ENCODE measurements around the gene PLVAP. TPM values are rescaled to one million over a fixed set of nuclear protein-coding genes. Genes with fewer than 3 reads are reported as not detected.

Gene PLVAP
- polyA plus RNA-seq, 1 donor, result 123 TPM

GRCh38 chr19:17335575-17335974 lies 41.6 kb downstream of the PLVAP start:
- no peak for DNase-seq

GRCh38 chr19:17334414-17335409 lies 42.4 kb downstream of the PLVAP start, which contains the start of gene ANO8:
Gene ANO8 (minus strand): TSS chr19:17334855. CDS start chr19:17334670, 185 bp downstream.
- peak; percentile 97 for DNase-seq

- DNase-seq, result no peak
Measured at GRCh38 chr19:17333611-17334413, 43.3 kb downstream of the PLVAP start.

GRCh38 chr19:17332677-17333581 lies 44.2 kb downstream of the PLVAP start:
- no peak for DNase-seq

- no peak for DNase-seq
Measured at GRCh38 chr19:17332360-17332676, 44.8 kb downstream of the PLVAP start.

GRCh38 chr19:17331045-17331558 lies 46.0 kb downstream of the PLVAP start:
- no peak for DNase-seq

- no peak for DNase-seq
Measured at GRCh38 chr19:17330262-17331044, 46.7 kb downstream of the PLVAP start.

- DNase-seq, result no peak
Measured at GRCh38 chr19:17329366-17330261, 47.5 kb downstream of the PLVAP start.

- DNase-seq, result no peak
Measured at GRCh38 chr19:17328517-17329365, 48.4 kb downstream of the PLVAP start.

GRCh38 chr19:17327654-17328516 lies 49.3 kb downstream of the PLVAP start:
- DNase-seq, result peak; percentile 69

- no peak for DNase-seq
Measured at GRCh38 chr19:17327068-17327653, 50.0 kb downstream of the PLVAP start.

GRCh38 chr19:17326595-17326966 lies 50.6 kb downstream of the PLVAP start:
- no peak for DNase-seq

- no peak for DNase-seq
Measured at GRCh38 chr19:17325881-17326594, 51.1 kb downstream of the PLVAP start.

GRCh38 chr19:17325133-17325532 lies 52.0 kb downstream of the PLVAP start:
- no peak for DNase-seq

- no peak for DNase-seq
Measured at GRCh38 chr19:17324357-17325114, 52.6 kb downstream of the PLVAP start.

GRCh38 chr19:17323964-17324332 lies 53.2 kb downstream of the PLVAP start:
- DNase-seq, result no peak

Measured in left kidney (tissue), 2 donors.